ENCODE results near the gene BCL2L1. TPM values are rescaled to one million over a fixed set of nuclear protein-coding genes. Genes with fewer than 3 reads are reported as not detected.

The BCL2L1 gene
- total RNA-seq = 61.6 and 72.2 TPM in 2 replicates

GRCh38 chr20:31722257-31723068 is at the start of gene BCL2L1:
Gene BCL2L1, minus strand, starts transcription at chr20:31722868. Its CDS starts 650 bp downstream, at chr20:31722218.

GRCh38 chr20:31738729-31739549 is 16.3 kb upstream of the BCL2L1 start, which contains the start of gene TPX2:
Gene TPX2, plus strand, starts transcription at chr20:31739290. Its CDS starts 18,187 bp downstream, at chr20:31757477.

GRCh38 chr20:31637660-31638059 is 85.0 kb downstream of the BCL2L1 start, which contains the start of gene COX4I2:
Gene COX4I2, plus strand, starts transcription at chr20:31637912. Its CDS starts 1,106 bp downstream, at chr20:31639018.

Other genes with a start within 250 kb of the BCL2L1 start
- gene DEFB124, start 247.7 kb downstream of the BCL2L1 start, total RNA-seq = not detected in 2 replicates
- 0.44 and 1.2 TPM in 2 replicates for gene REM1, start 247.6 kb downstream of the BCL2L1 start, total RNA-seq
- 126 and 143 TPM in 2 replicates for gene HM13, start 208.4 kb downstream of the BCL2L1 start, total RNA-seq
- 277 and 305 TPM in 2 replicates for gene ID1, start 117.6 kb downstream of the BCL2L1 start, total RNA-seq
- gene COX4I2, start 85.0 kb downstream of the BCL2L1 start, total RNA-seq = not detected in 2 replicates
- 6.8 and 6.9 TPM in 2 replicates for gene TPX2, start 16.4 kb upstream of the BCL2L1 start, total RNA-seq
- gene MYLK2, start 96.5 kb upstream of the BCL2L1 start, total RNA-seq = not detected in 2 replicates
- gene FOXS1, start 122.7 kb upstream of the BCL2L1 start, total RNA-seq = 0.31 TPM in 1 of 2 replicates, not detected in the other
- 0.34 TPM in 1 of 2 replicates, not detected in the other for gene DUSP15, start 147.7 kb upstream of the BCL2L1 start, total RNA-seq
- not detected in 2 replicates for gene TTLL9, start 147.8 kb upstream of the BCL2L1 start, total RNA-seq
- 6.1 and 7.9 TPM in 2 replicates for gene PDRG1, start 229.2 kb upstream of the BCL2L1 start, total RNA-seq
- gene XKR7, start 245.3 kb upstream of the BCL2L1 start, total RNA-seq = not detected in 2 replicates